Measurements from ENCODE around the gene BCL2L12. TPM values are rescaled to one million over a fixed set of nuclear protein-coding genes. Genes with fewer than 3 reads are reported as not detected.

The BCL2L12 gene
- total and polyA plus RNA-seq, 2 of the 13 experiments (the other 11 are each of a cell fraction or from before 2014, with no cell fraction given), result 26.8 to 40.8 TPM

DNA sequence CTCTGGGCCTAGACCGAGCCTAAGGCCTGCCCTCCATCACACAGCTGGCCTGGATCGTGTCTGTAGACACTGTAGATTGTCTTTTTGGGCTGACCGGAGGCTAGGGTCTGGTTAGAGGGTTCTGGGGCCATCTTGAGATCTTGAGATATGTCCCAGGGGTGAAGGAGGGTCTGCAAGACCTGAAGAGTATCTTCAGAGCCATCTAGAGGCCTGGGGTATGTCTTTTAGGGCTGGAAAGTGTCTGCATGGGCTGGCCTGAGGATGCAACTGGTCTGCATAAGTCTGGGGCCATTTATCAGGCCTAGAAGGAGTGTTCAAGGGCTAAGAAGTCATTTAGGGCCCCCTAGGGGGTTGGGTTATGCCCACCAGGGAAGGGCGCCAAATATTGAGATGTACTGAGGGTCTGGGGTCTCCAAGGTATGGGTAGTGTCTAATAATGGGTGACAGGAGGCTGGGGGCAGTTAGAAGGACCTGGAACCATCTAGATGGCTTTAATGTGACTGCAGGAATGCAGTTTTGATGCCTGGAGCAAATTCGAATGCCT lies 23.2 kb upstream of the BCL2L12 start (continued):
- TF ChIP-seq SKI (IDR thresholded peaks at IDR 0.05; ENCODE audit: partially characterized antibody), result no peak
- no peak for TF ChIP-seq ZFP1 (CRISPR knock-in tag; IDR thresholded peaks at IDR 0.05)
- TF ChIP-seq HNRNPLL (IDR thresholded peaks at IDR 0.05; ENCODE audit: low read depth, low read length, poor library complexity, severe bottlenecking), result no peak
- no peak for TF ChIP-seq MTA1 (CRISPR knock-in tag; IDR thresholded peaks at IDR 0.05; ENCODE audit: borderline replicate concordance)
- TF ChIP-seq, protein P1, sequence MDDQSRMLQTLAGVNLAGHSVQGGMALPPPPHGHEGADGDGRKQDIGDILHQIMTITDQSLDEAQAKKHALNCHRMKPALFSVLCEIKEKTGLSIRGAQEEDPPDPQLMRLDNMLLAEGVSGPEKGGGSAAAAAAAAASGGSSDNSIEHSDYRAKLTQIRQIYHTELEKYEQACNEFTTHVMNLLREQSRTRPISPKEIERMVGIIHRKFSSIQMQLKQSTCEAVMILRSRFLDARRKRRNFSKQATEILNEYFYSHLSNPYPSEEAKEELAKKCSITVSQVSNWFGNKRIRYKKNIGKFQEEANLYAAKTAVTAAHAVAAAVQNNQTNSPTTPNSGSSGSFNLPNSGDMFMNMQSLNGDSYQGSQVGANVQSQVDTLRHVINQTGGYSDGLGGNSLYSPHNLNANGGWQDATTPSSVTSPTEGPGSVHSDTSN (CRISPR knock-in tag; IDR thresholded peaks at IDR 0.05; ENCODE audit: borderline replicate concordance), result no peak
- no peak for TF ChIP-seq ZKSCAN1 (IDR thresholded peaks at IDR 0.05; ENCODE audit: low read length)
- TF ChIP-seq, protein P2, sequence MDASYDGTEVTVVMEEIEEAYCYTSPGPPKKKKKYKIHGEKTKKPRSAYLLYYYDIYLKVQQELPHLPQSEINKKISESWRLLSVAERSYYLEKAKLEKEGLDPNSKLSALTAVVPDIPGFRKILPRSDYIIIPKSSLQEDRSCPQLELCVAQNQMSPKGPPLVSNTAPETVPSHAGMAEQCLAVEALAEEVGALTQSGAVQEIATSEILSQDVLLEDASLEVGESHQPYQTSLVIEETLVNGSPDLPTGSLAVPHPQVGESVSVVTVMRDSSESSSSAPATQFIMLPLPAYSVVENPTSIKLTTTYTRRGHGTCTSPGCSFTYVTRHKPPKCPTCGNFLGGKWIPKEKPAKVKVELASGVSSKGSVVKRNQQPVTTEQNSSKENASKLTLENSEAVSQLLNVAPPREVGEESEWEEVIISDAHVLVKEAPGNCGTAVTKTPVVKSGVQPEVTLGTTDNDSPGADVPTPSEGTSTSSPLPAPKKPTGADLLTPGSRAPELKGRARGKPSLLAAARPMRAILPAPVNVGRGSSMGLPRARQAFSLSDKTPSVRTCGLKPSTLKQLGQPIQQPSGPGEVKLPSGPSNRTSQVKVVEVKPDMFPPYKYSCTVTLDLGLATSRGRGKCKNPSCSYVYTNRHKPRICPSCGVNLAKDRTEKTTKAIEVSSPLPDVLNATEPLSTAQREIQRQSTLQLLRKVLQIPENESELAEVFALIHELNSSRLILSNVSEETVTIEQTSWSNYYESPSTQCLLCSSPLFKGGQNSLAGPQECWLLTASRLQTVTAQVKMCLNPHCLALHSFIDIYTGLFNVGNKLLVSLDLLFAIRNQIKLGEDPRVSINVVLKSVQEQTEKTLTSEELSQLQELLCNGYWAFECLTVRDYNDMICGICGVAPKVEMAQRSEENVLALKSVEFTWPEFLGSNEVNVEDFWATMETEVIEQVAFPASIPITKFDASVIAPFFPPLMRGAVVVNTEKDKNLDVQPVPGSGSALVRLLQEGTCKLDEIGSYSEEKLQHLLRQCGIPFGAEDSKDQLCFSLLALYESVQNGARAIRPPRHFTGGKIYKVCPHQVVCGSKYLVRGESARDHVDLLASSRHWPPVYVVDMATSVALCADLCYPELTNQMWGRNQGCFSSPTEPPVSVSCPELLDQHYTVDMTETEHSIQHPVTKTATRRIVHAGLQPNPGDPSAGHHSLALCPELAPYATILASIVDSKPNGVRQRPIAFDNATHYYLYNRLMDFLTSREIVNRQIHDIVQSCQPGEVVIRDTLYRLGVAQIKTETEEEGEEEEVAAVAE (CRISPR knock-in tag; IDR thresholded peaks at IDR 0.05; ENCODE audit: borderline replicate concordance), result no peak
- no peak for TF ChIP-seq JUNB (CRISPR knock-in tag; IDR thresholded peaks at IDR 0.05; ENCODE audit: borderline replicate concordance)
- TF ChIP-seq ZNF232 (CRISPR knock-in tag; IDR thresholded peaks at IDR 0.05; ENCODE audit: borderline replicate concordance), result 0 out of 2 replicates have a peak, but pooled peaks have one; percentile 6
- no peak for TF ChIP-seq CEBPB (IDR thresholded peaks at IDR 0.05; ENCODE audit: borderline replicate concordance, low read depth, low read length)
- TF ChIP-seq ZSCAN25 (CRISPR knock-in tag; IDR thresholded peaks at IDR 0.05), result no peak
- 0 out of 2 replicates have a peak, but pooled peaks have one; percentile 25 for TF ChIP-seq ZNF30 (CRISPR knock-in tag; IDR thresholded peaks at IDR 0.05)
- no peak for TF ChIP-seq ZNF713 (CRISPR knock-in tag; IDR thresholded peaks at IDR 0.05)
- no peak for TF ChIP-seq PHF20 (CRISPR knock-in tag; IDR thresholded peaks at IDR 0.05)
- TF ChIP-seq CHD2 (IDR thresholded peaks at IDR 0.05; ENCODE audit: low read depth, low read length), result no peak
- TF ChIP-seq, protein P3, sequence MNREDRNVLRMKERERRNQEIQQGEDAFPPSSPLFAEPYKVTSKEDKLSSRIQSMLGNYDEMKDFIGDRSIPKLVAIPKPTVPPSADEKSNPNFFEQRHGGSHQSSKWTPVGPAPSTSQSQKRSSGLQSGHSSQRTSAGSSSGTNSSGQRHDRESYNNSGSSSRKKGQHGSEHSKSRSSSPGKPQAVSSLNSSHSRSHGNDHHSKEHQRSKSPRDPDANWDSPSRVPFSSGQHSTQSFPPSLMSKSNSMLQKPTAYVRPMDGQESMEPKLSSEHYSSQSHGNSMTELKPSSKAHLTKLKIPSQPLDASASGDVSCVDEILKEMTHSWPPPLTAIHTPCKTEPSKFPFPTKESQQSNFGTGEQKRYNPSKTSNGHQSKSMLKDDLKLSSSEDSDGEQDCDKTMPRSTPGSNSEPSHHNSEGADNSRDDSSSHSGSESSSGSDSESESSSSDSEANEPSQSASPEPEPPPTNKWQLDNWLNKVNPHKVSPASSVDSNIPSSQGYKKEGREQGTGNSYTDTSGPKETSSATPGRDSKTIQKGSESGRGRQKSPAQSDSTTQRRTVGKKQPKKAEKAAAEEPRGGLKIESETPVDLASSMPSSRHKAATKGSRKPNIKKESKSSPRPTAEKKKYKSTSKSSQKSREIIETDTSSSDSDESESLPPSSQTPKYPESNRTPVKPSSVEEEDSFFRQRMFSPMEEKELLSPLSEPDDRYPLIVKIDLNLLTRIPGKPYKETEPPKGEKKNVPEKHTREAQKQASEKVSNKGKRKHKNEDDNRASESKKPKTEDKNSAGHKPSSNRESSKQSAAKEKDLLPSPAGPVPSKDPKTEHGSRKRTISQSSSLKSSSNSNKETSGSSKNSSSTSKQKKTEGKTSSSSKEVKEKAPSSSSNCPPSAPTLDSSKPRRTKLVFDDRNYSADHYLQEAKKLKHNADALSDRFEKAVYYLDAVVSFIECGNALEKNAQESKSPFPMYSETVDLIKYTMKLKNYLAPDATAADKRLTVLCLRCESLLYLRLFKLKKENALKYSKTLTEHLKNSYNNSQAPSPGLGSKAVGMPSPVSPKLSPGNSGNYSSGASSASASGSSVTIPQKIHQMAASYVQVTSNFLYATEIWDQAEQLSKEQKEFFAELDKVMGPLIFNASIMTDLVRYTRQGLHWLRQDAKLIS (CRISPR knock-in tag; IDR thresholded peaks at IDR 0.05), result no peak
- no peak for TF ChIP-seq NFYB (CRISPR knock-in tag; IDR thresholded peaks at IDR 0.05)
- TF ChIP-seq ZNF234 (CRISPR knock-in tag; conservative IDR thresholded peaks at IDR 0.05), result no peak
- no peak for TF ChIP-seq ZNF660 (CRISPR knock-in tag; IDR thresholded peaks at IDR 0.05; ENCODE audit: borderline replicate concordance, low read depth)
- TF ChIP-seq, protein P4, sequence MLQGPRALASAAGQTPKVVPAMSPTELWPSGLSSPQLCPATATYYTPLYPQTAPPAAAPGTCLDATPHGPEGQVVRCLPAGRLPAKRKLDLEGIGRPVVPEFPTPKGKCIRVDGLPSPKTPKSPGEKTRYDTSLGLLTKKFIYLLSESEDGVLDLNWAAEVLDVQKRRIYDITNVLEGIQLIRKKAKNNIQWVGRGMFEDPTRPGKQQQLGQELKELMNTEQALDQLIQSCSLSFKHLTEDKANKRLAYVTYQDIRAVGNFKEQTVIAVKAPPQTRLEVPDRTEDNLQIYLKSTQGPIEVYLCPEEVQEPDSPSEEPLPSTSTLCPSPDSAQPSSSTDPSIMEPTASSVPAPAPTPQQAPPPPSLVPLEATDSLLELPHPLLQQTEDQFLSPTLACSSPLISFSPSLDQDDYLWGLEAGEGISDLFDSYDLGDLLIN (CRISPR knock-in tag; IDR thresholded peaks at IDR 0.05; ENCODE audit: borderline replicate concordance), result no peak

All from HepG2 (cell line).